SK-N-MC (cell line): ENCODE results near the gene SHISA2.

Experiments
- DNase-seq: peaks from one replicate; pipeline ENCODE4 v3.0.0-alpha.2; 2011; ENCODE audit warnings: low read depth, low spot score
- H3K27ac ChIP-seq: fragments of 200-600 bp; sonication (generic); 2 replicates; pipeline ENCODE4 v1.5.1; 2016; ENCODE audit warnings: mixed run types
- H3K36me3 ChIP-seq: fragments of 200-600 bp; sonication (generic); 2 replicates; pipeline ENCODE4 v1.6.1; 2017; ENCODE audit warnings: antibody characterized with exemption, low read length, mixed read lengths; ENCODE audit not compliant: insufficient read depth
- H3K4me3 ChIP-seq: fragments of 200-600 bp; sonication (generic); 2 replicates; pipeline ENCODE4 v1.5.1; 2016
- H3K9ac ChIP-seq: fragments of 200-600 bp; sonication (generic); 2 replicates; pipeline ENCODE4 v1.8.0; 2017; ENCODE audit warnings: mixed run types, mixed read lengths; ENCODE audit not compliant: insufficient read length
- H3K9me3 ChIP-seq: fragments of 200-600 bp; sonication (generic); 2 replicates; pipeline ENCODE4 v1.6.1; 2017; ENCODE audit warnings: low read depth, mild to moderate bottlenecking, antibody characterized with exemption, low read length, moderate library complexity, mixed read lengths
- EZH2 ChIP-seq: fragments of 200-600 bp; sonication (generic); IDR thresholded peaks from one replicate; pipeline ENCODE4 v1.6.1; 2017; ENCODE audit warnings: antibody characterized with exemption
- FOXP2 ChIP-seq: optimal IDR thresholded peaks from 2 replicates; pipeline ENCODE3; 2011; ENCODE audit warnings: mild to moderate bottlenecking, moderate library complexity; ENCODE audit not compliant: insufficient read depth; ENCODE audit errors: extremely low read length, control extremely low read depth
- POLR2AphosphoS5 ChIP-seq: IDR thresholded peaks from 2 replicates; pipeline ENCODE4 v1.6.1; 2012; ENCODE audit warnings: mild to moderate bottlenecking, low read depth, low read length, borderline replicate concordance

SHISA2 gene

GRCh38 chr13:26052337-26052736 lies 521 bp upstream of the SHISA2 start:
- Histone ChIP-seq H3K27ac (no peak overlapping the region), H3K36me3 (no peaks in the 10 kb centered on the region), H3K9ac (no peak overlapping the region), H3K4me3 (peak overlapping the region; percentile 76), H3K9me3 (no peaks in the 10 kb centered on the region)
- DNase-seq: no peak
- TF ChIP-seq FOXP2 (no peak), POLR2AphosphoS5 (no peak), EZH2 (no peak)

DNA sequence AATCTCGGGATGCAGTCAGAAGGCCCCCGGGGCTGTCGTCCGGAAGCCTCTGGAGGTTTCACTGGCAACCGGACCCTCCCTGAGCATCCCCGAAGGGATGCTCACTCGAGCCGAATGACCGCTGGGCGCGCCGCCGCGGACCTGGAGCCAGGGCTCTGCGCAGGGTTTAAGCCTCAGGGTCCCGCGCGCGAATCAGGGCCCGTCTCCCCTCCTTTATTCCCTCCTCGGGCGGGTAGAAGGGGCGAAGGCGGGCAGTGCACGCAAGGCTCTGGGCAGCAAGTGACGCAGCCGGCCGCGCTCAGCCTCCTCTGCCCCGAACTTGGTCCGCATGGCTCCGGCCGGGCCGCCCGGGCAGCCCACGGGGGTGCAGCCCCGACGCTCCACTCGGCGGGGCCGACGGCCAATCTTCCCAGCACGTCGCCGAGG lies 572 bp downstream of the SHISA2 start:
- Histone ChIP-seq H3K27ac (no peak overlapping the region), H3K9me3 (no peaks in the 10 kb centered on the region), H3K9ac (no peak overlapping the region), H3K36me3 (no peaks in the 10 kb centered on the region), H3K4me3 (peak overlapping the region; percentile 76)
- no peak for TF ChIP-seq FOXP2
- no peak for TF ChIP-seq EZH2
- no peak for TF ChIP-seq POLR2AphosphoS5
- DNase-seq: no peak

DNA sequence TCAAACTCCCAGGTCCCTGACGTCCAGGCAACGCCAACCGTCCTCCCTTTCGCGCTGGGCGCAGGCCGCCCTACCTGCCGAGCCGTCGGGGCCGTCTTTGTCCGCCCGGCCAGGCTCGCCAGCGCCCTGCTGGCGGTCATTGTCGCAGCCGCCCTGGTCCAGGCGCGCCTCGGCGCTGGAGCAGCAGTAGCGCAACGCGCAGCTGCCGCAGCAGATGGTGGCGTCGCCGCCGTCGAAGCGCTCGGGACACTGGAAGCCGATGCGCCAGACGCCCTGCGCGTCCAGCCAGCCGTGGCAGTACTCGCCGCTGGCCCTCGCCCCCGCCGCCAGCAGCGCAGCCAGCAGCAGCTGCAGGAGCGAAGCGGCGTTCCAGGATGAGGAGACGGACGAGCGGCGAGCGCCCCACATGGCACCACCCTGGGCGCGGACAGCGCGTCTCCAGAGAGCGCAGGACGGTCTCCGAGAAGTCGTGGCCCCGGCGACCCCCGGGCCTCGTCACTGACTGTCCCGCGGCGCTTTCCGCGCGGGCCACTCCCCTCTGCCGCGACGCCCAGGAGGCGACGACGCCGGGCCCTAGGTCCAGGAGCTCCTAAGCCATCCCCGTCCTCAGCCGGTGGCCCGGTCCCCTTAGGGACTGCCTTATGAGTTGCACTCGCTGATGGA lies 1.1 kb downstream of the SHISA2 start:
- TF ChIP-seq POLR2AphosphoS5 (no peak), FOXP2 (no peak), EZH2 (no peak)
- Histone ChIP-seq H3K9ac (no peak overlapping the region), H3K9me3 (no peaks in the 10 kb centered on the region), H3K4me3 (peak overlapping the region; percentile 76), H3K27ac (no peak overlapping the region), H3K36me3 (no peaks in the 10 kb centered on the region)
- DNase-seq: no peak

DNA sequence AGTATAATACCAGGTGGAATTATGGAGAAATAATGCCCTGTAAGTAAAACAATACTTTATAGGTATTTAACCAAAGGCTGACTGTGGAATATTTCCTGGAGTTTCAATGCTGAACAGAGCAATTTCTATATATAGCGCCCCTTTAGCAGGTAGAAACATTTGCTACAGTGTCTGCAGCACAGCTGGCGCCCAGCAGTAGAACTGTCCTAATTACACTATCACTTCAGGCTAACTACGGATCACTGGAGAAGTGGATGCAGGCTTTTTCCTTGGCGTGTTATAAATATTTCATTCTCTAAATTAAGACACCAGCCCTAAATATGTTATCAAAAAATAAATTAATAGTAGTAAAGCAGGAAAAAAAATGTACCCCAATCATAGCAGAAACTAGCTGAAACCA lies 3.1 kb downstream of the SHISA2 start:
- no peak overlapping the region for H3K27ac ChIP-seq
- no peak overlapping the region for H3K9ac ChIP-seq
- H3K9me3 ChIP-seq: no peaks in the 10 kb centered on the region
- no peak for DNase-seq
- TF ChIP-seq POLR2AphosphoS5 (no peak), FOXP2 (no peak), EZH2 (no peak)
- H3K4me3 ChIP-seq: no peak overlapping the region
- H3K36me3 ChIP-seq: no peaks in the 10 kb centered on the region

DNA sequence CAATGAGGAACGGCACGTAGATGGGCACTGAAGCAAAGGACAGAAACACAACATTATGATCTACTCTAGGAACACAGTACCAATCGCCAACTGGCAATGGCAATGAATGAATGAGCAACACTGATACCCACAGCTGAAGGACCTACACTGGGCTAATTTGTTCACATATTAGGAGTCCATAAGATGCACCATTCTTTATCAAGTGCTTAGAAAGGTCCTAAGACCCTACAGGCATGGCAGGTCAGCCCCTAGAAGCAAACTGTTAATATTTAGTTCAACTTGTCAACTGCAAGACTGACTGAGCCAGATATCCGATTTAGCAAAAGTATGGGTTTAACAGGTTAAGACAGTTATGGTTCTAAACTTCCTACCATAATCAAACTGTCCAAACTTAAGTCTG lies 4.8 kb downstream of the SHISA2 start:
- TF ChIP-seq POLR2AphosphoS5: no peak
- no peak overlapping the region for H3K4me3 ChIP-seq
- no peak for DNase-seq
- H3K9me3 ChIP-seq: no peaks in the 10 kb centered on the region
- no peaks in the 10 kb centered on the region for H3K36me3 ChIP-seq
- H3K27ac ChIP-seq: no peak overlapping the region
- no peak overlapping the region for H3K9ac ChIP-seq

- Histone ChIP-seq H3K36me3 (no peaks in the 10 kb centered on the region), H3K27ac (no peak overlapping the region), H3K9me3 (no peaks in the 10 kb centered on the region), H3K4me3 (no peak overlapping the region), H3K9ac (no peak overlapping the region)
- TF ChIP-seq POLR2AphosphoS5: no peak
- no peak for TF ChIP-seq FOXP2
- TF ChIP-seq EZH2: no peak
- DNase-seq: no peak
Measured at GRCh38 chr13:26046639-26047038, 5.2 kb downstream of the SHISA2 start.

- Histone ChIP-seq H3K9ac (no peak overlapping the region), H3K36me3 (no peaks in the 10 kb centered on the region), H3K9me3 (no peaks in the 10 kb centered on the region), H3K27ac (no peak overlapping the region), H3K4me3 (no peak overlapping the region)
- TF ChIP-seq POLR2AphosphoS5 (no peak), FOXP2 (no peak), EZH2 (no peak)
- DNase-seq: no peak
Measured at GRCh38 chr13:26045142-26045541, 6.7 kb downstream of the SHISA2 start.

- no peak overlapping the region for H3K9ac ChIP-seq
- no peak for DNase-seq
Measured at GRCh38 chr13:26042785-26043184, 9.0 kb downstream of the SHISA2 start.

GRCh38 chr13:26041444-26041843 lies 10.4 kb downstream of the SHISA2 start:
- H3K4me3 ChIP-seq: no peak overlapping the region
- no peaks in the 10 kb centered on the region for H3K36me3 ChIP-seq
- no peak overlapping the region for H3K9ac ChIP-seq
- DNase-seq: no peak
- no peak for TF ChIP-seq FOXP2
- TF ChIP-seq POLR2AphosphoS5: no peak
- TF ChIP-seq EZH2: no peak
- no peaks in the 10 kb centered on the region for H3K9me3 ChIP-seq
- H3K27ac ChIP-seq: no peak overlapping the region

More at GRCh38 chr13:26042785-26043184, 9.0 kb downstream of the SHISA2 start:
- Histone ChIP-seq H3K4me3 (no peak overlapping the region), H3K27ac (no peak overlapping the region), H3K9me3 (no peaks in the 10 kb centered on the region), H3K36me3 (no peaks in the 10 kb centered on the region)
- TF ChIP-seq FOXP2 (no peak), EZH2 (no peak), POLR2AphosphoS5 (no peak)
